Pancreas (tissue), 10 donors: ENCODE data around the gene CROT. TPM values are rescaled to one million over a fixed set of nuclear protein-coding genes. Genes with fewer than 3 reads are reported as not detected.

Source experiments
- ATAC-seq, 4 donors: fragments of 200-7000 bp; cut with Tn5 transposase; one replicate each; pipeline versions ENCODE4 v1.8.0 to v1.9.1; 2020; ENCODE audit warnings: mild to moderate bottlenecking in 4 of 4, moderate library complexity in 4 of 4
- DNase-seq, 6 donors: peaks; one replicate each; pipeline ENCODE4 v3.0.0-alpha.2; 2020
- FAIRE-seq: peaks from 2 replicates; lab custom pipeline; 2012; peaks lifted over from hg19 to GRCh38; lab: Jason Lieb, UNC
- H3K27ac ChIP-seq, 4 donors: fragments of 200-600 bp; sonication (generic); 1 replicate in 3 of 4; 2 replicates in 1 of 4; pipeline versions ENCODE4 v1.5.0 to v1.8.0; 2020
- H3K27me3 ChIP-seq, 4 donors: fragments of 200-600 bp; one replicate each; pipeline ENCODE4 v1.8.0; 2021
- H3K36me3 ChIP-seq, 3 donors: fragments of 200-600 bp; sonication (generic) in 1 of 3; one replicate each; pipeline versions ENCODE4 v1.5.0 to v1.8.0; 2020 to 2021
- H3K4me1 ChIP-seq, 3 donors: fragments of 200-600 bp; one replicate each; pipeline ENCODE4 v1.8.0; 2021
- H3K4me3 ChIP-seq, 4 donors: fragments of 200-600 bp; sonication (generic) in 2 of 4; one replicate each; pipeline versions ENCODE4 v1.5.0 to v1.8.0; 2020 to 2021
- H3K9me3 ChIP-seq, 4 donors: fragments of 200-600 bp; one replicate each; pipeline ENCODE4 v1.8.0; 2021
- CTCF ChIP-seq, 4 donors: fragments of 200-600 bp; sonication (generic) in 3 of 4; IDR thresholded peaks; one replicate each; pipeline versions ENCODE4 v1.5.0 to v1.8.0; 2021; ENCODE audit warnings: antibody characterized with exemption in 4 of 4
- WGBS, 2 donors: extraction: QIAGEN DNeasy Blood & Tissue Kit; methylation state at CpG; one replicate each; pipeline ENCODE4 v1.1.7; 2013; 5-methylcytosine and 5-hydroxymethylcytosine counted together
- intact Hi-C, 3 donors: fragments of 100-400 bp; cut with DNase I; formaldehyde crosslinking; loops; one replicate each; pipeline versions ENCODE4 v1.11.1 to v1.14.2; 2022
- polyA plus RNA-seq, 2 donors: library from polyadenylated mRNA; stranded (reverse); fragments of 200-250 nt; gene quantifications; one replicate each; pipeline ENCODE4 v1.2.3, GENCODE V29; 2013
- total RNA-seq, 6 donors: library from RNA; stranded (reverse); fragmentation: NEBNext Ultra II Directional in 4 of 6; extraction: Animal tissue kit (Norgen Biotek cat#: 25700) in 4 of 6; gene quantifications; one replicate each; pipeline versions ENCODE4 v1.2.1 to v1.2.4, GENCODE V29; 2021 to 2023
- donor health status: healthy with polysubstance abuse.
- donor health status: DM: no; HTN: no; CAD: no; lungs with moderate emphysema.
- donor health status: DM: no; HTN: no; CAD: no.
- donor health status: control.
- donor health status: control.
- donor health status: Bipolar disorder and iron deficiency.
- donor health status: DM: yes; HTN: yes; CAD: no.
- donor health status: DM: no; HTN: no; CAD: no.
- donor health status: DM: no; HTN: no; CAD: no.
- donor health status: DM: yes; HTN: yes; CAD: no.

CROT gene
- total and polyA plus RNA-seq, 8 donors: 2.2 to 7.4 (median 4.8) TPM

- no peaks in the 10 kb centered on the region for H3K27me3 ChIP-seq
- peaks cover 0 to 7% (median 5%) of the 10 kb centered on the region in 3 donors for H3K4me1 ChIP-seq
- no peak for TF ChIP-seq CTCF (IDR thresholded peaks at IDR 0.05)
- H3K36me3 ChIP-seq: peaks cover 0 to 6% (median 2%) of the 10 kb centered on the region in 3 donors
- intact Hi-C loops: no loop called here
- no peak overlapping the region for H3K27ac ChIP-seq
- DNase-seq (no peak), FAIRE-seq (no peak), ATAC-seq (no peak)
- no peak overlapping the region for H3K4me3 ChIP-seq
- WGBS, 2 donors: 84 to 87% methylated on average over 2 of the region's 2 CpGs
- no peaks in the 10 kb centered on the region for H3K9me3 ChIP-seq
Observed at GRCh38 chr7:87347664-87348063, 2.2 kb downstream of the CROT start.

DNA sequence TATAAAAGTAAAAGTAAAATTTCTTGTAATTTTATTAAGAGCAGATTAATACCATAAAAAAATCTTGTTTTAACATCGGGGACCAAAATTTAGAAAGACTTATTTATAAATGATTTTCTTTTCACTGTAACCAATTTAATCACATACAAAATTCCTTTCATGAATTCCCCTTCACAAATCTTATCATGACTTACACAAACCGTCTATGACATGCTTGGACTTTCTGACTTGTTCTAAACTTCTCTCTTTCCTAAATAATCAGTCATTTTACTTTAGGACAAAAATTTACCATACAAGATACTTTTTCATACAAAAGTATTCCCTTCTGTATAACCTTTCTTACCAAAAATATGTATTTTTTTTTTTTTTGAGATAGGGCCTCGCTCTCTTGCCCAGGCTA, 9.3 kb downstream of the CROT start:
- Histone ChIP-seq H3K27ac (no peak overlapping the region), H3K4me3 (no peak overlapping the region), H3K9me3 (no peaks in the 10 kb centered on the region), H3K36me3 (no peaks in the 10 kb centered on the region), H3K4me1 (no peaks in the 10 kb centered on the region), H3K27me3 (no peaks in the 10 kb centered on the region)
- ATAC-seq: no peak
- intact Hi-C loops: loop anchor here in 1 of 3 donors (5.0 kb wide), 1 partner anchor 53 kb away; no protein-coding TSS in a partner anchor
- FAIRE-seq: no peak
- 91 to 95% methylated on average over 3 of the region's 3 CpGs for WGBS, 2 donors
- no peak for TF ChIP-seq CTCF (IDR thresholded peaks at IDR 0.05)
- DNase-seq: no peak

GRCh38 chr7:87356448-87356847, 11.0 kb downstream of the CROT start:
- H3K27ac ChIP-seq: no peak overlapping the region
- no peak for FAIRE-seq
- no peaks in the 10 kb centered on the region for H3K27me3 ChIP-seq
- 86 to 90% methylated on average over 1 of the region's 1 CpG for WGBS, 2 donors
- H3K9me3 ChIP-seq: no peaks in the 10 kb centered on the region
- ATAC-seq: no peak
- H3K4me1 ChIP-seq: no peaks in the 10 kb centered on the region
- intact Hi-C loops: no loop called here
- peaks cover 0 to under 1% (median 0%) of the 10 kb centered on the region in 3 donors for H3K36me3 ChIP-seq
- DNase-seq: no peak
- no peak overlapping the region for H3K4me3 ChIP-seq
- TF ChIP-seq CTCF (IDR thresholded peaks at IDR 0.05): no peak

DNA sequence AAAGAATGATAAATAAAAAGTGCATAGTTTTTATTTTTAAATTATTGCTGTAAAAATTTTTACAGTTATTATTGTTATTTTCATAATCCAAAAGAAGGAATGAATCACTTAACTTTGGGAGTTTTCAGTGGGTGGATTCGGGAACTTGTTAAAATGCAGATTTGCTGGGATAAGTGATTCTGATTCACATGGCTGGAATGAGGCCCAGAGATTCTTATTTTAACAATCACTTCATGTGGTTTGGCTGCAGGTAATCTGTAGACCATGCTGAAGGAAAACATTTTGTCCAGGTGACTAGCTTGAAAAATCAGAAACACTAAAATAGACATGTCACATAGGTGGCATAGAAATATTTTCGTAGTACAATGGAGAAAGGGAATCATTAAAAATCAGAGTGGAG, 13.9 kb downstream of the CROT start:
- TF ChIP-seq CTCF (IDR thresholded peaks at IDR 0.05): no peak
- DNase-seq (no peak), FAIRE-seq (no peak), ATAC-seq (no peak)
- 87 to 95% methylated on average over 2 of the region's 2 CpGs for WGBS, 2 donors
- H3K27me3 ChIP-seq: no peaks in the 10 kb centered on the region
- H3K9me3 ChIP-seq: no peaks in the 10 kb centered on the region
- H3K27ac ChIP-seq: no peak overlapping the region
- H3K4me1 ChIP-seq: no peaks in the 10 kb centered on the region
- peaks cover 0 to 5% (median 0%) of the 10 kb centered on the region in 3 donors for H3K36me3 ChIP-seq
- intact Hi-C loops: no loop called here
- no peak overlapping the region for H3K4me3 ChIP-seq

- Histone ChIP-seq H3K36me3 (peaks cover 0 to 5% (median 0%) of the 10 kb centered on the region in 3 donors), H3K27ac (no peak overlapping the region), H3K4me3 (no peak overlapping the region), H3K27me3 (no peaks in the 10 kb centered on the region), H3K9me3 (no peaks in the 10 kb centered on the region), H3K4me1 (no peaks in the 10 kb centered on the region)
- no peak for DNase-seq
- no peak for FAIRE-seq
- 95 to 98% methylated on average over 2 of the region's 2 CpGs for WGBS, 2 donors
- intact Hi-C loops: no loop called here
- ATAC-seq: no peak
- TF ChIP-seq CTCF (IDR thresholded peaks at IDR 0.05): no peak
Observed at GRCh38 chr7:87361320-87361719, 15.9 kb downstream of the CROT start.
